Left colon (tissue), 2 donors: ENCODE measurements around the gene SPATA12. TPM values are rescaled to one million over a fixed set of nuclear protein-coding genes. Genes with fewer than 3 reads are reported as not detected.

ENCODE experiments used
- ATAC-seq: fragments of 200-7000 bp; cut with Tn5 transposase; one replicate; pipeline ENCODE4 v1.9.1; 2020; ENCODE audit warnings: mild to moderate bottlenecking, moderate library complexity
- DNase-seq, 2 donors: peaks; one replicate each; pipeline ENCODE4 v3.0.0-alpha.2; 2020
- intact Hi-C, 2 donors: fragments of 100-400 bp; cut with DNase I in 1 of 2; cut with micrococcal nuclease in 1 of 2; formaldehyde crosslinking; loops; one replicate each; pipeline versions ENCODE4 v1.11.2 to v1.14.0; 2022; cut with DNase I, micrococcal nuclease
- total RNA-seq, 2 donors: library from RNA; stranded (reverse); fragmentation: NEBNext Ultra II Directional; extraction: Animal tissue kit (Norgen Biotek cat#: 25700); gene quantifications; one replicate each; pipeline ENCODE4 v1.2.1, GENCODE V29; 2021
- donor health status: DM: no; HTN: no; CAD: no.
- donor health status: DM: yes; HTN: yes; CAD: no.

Gene SPATA12
- total RNA-seq, 2 donors from 2014 or later, result not detected

DNA sequence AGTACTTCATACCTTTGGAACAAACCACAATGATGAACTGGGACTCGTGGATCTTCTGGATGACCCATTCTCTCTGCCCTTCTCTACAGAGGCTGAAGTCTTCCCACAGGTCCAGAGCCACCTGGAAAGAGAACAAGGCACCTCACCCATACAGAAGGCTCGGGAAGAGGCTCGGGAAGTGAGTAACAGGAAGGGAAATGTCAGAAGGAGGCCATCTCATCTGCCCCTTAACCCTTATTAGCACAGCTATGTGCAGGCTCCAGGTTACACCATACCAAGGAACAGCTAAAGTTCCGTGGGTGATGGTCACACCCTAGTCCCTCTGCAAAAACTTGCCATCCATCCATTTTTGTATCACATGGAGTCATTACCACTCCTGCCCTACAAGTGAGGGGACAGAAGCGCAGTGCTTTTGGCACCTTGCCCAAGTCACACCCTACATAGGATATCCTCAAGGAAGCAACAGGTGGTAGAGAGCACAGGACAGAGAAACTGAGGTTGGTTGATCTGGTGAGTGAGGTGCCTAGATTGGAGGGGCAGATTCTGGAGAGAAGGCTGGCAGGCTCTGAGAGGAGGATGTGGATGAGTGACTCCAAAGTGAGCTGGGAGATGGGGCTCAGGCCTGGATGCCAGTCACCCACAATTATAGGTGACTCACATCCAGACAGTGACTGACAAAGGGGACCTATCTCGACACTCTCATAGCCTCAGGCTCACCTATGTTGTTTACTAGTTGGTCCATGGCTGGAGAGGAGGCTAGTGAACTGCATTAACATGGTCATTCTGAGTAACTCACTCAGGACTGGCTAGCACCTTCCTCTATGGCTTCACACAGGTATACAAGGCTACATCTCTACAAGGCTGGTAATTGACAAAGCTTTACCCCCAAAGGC is 38.2 kb downstream of the SPATA12 start:
- intact Hi-C loops, result no loop called here
- ATAC-seq, result no peak
- no peak for DNase-seq

GRCh38 chr3:57100046-57100695 is 39.7 kb downstream of the SPATA12 start:
- peak; percentile 40 to 69 for DNase-seq
- peak; percentile 84 for ATAC-seq
- intact Hi-C loops, result loop anchor here in 1 of 2 donors (5.0 kb wide), 1 partner anchor 122 kb away; no protein-coding TSS in a partner anchor

DNA sequence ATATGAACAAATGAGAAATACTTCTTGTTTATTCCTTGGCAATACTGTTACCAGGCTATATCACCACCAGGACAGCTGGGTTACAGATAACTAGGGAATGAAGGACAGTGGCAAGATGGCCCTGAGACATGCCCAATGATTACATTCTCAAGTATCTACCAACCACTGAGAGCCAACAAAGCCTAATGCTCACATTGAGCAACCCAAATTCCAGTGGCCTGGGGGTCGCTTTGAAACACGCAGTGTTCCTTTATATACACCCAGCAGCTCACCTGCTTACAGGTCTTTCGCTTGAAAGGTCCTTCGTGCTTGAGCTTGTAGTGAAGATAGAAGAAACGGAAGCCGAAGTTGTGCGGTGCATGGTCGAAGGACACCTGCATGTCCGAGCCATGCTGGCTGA is 45.1 kb downstream of the SPATA12 start:
- no peak for DNase-seq
- intact Hi-C loops, result no loop called here
- no peak for ATAC-seq

DNA sequence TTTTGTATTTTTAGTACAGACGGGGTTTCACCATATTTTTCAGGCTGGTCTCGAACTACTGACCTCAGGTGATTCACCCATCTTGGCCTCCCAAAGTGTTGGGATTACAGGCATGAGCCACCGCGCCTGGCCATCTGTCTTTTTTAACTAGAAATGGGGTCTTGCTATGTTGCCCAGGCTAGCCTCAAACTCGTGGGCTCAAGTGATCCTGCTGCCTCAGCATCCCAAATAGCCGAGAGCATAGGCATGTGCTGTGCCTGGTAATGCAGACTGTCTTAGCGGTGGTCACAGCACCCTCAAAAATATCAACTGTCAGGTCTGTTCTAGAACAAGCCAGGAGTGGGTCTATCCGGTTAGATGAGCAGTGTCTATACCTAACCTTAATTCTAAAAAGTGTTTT is 48.2 kb downstream of the SPATA12 start:
- ATAC-seq (no peak), DNase-seq (no peak)
- intact Hi-C loops, result no loop called here

- DNase-seq (no peak), ATAC-seq (peak; percentile 46)
- intact Hi-C loops, result no loop called here
These were observed 49.2 kb downstream of the SPATA12 start for GRCh38 chr3:57109437-57110199.

- DNase-seq, result no peak
- intact Hi-C loops, result no loop called here
- ATAC-seq, result no peak
These were observed 49.8 kb downstream of the SPATA12 start for GRCh38 chr3:57110214-57110613.

DNA sequence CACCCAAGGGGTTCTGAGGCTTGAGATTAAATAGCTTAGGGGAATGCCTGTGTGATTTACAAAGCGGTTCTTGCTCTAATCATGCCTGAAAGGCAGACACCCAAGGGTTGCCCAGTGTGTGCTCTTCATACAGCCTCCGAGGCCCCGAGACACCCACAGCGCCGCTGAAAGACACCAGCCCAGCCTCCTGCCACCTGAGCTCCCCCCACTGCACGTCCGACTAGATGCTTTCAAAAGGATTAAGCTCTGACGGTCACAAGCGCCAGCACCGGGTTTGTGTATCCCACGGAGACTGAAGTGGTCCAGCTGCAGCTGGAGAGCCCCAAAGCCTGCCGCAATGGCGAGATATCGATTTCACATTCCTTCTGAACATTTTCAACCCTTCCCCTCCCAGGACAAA is 50.3 kb downstream of the SPATA12 start:
- intact Hi-C loops, result no loop called here
- DNase-seq (no peak), ATAC-seq (no peak)

DNA sequence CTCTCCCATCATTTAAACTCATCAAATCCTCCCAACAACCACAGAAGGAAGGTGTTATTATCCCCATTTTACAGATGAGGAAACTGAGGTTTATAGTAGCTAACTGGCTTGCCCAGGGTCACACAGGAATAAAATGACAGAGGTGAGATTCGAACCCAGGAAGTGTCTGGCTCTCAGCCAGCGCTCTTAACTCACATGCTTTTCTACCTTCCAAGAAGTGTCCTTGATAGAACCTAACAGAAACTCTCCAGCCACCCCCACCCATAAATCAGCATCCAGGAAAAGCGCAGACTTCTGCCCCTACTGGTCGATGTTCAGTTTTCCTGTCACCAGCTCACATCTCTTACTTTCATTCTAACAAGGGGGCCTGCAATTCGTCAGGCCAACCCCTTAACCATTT is 51.7 kb downstream of the SPATA12 start:
- DNase-seq (no peak), ATAC-seq (no peak)
- intact Hi-C loops, result no loop called here

DNA sequence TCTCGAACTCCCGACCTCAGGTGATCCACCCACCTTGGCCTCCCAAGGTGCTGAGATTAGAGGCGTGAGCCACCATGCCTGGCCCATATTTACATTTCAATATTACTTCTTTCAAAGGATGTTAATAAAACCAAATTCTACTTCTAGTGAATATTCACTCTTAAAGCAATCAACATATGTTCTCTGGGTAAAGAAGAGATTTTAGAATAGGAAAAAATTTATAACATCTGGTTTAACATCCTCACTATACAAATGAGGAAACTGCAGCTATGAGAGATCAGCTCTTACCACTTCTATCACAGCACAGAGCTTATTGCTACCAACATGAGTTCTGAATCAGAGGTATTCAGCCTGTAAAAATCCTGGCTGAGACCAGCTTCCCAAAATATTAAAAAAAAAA is 56.0 kb downstream of the SPATA12 start:
- ATAC-seq (no peak), DNase-seq (no peak)
- intact Hi-C loops, result no loop called here

DNA sequence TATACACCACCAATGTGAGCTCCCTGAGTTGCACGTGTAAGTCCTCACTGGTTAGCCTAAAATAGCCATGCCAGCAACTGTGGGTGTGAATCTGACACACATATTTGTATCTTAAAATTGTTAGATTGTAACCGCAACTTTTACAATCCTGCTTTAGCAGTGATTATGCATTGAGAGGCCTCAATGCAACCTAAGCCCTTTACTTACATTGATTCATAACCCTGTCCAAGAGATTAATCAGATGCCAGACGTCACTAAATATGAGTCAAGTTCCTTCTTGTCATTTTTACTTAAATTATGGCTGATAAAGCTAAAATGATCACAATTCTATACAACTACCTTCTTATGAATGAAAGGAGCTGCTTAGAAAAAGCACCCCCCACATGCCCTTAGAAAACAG is 57.8 kb downstream of the SPATA12 start:
- ATAC-seq (no peak), DNase-seq (no peak)
- intact Hi-C loops, result no loop called here

DNA sequence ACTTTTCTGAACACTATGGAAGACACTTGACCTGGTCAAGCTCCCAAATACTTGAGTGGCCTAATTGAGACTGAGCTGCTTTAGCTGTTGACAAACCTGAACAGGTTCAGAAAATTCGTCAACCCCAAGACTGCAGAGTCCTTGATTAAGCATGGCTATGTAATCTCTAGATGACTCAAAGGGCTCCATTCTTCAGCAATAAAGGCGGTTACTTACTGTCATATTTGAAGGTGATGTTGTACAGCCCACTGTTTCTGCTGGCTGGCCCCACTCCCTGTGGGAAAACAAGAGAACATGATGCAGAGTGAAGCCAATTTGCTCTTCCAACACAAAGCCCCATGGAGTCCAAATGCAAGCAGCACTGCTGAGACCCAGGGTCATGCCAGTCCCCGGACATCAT is 59.6 kb downstream of the SPATA12 start:
- intact Hi-C loops, result no loop called here
- ATAC-seq (no peak), DNase-seq (no peak)

- DNase-seq (no peak), ATAC-seq (no peak)
These were observed 60.1 kb downstream of the SPATA12 start for GRCh38 chr3:57120451-57121174.

More at GRCh38 chr3:57120451-57121174, 60.1 kb downstream of the SPATA12 start:
- intact Hi-C loops, result no loop called here

Other genes with a start within 250 kb of the SPATA12 start
- 1 to 10 TPM in 1 of 2 donors, under 1 TPM in 1; 0.85 to 2.7 TPM for gene IL17RD, start 104.7 kb downstream of the SPATA12 start, total RNA-seq
- under 1 TPM in 1 of 2 donors, not detected in 1; 0.43 TPM for gene HESX1, start 139.3 kb downstream of the SPATA12 start, total RNA-seq
- gene APPL1, start 167.1 kb downstream of the SPATA12 start, total RNA-seq, result 10 to 100 TPM; 25.7 to 38.8 TPM
- gene ASB14, start 232.0 kb downstream of the SPATA12 start, total RNA-seq, result not detected